B cell (primary cell): ENCODE results near the gene KIAA0753. TPM values are rescaled to one million over a fixed set of nuclear protein-coding genes. Genes with fewer than 3 reads are reported as not detected.

Experiments used
- ATAC-seq: fragments of 200-7000 bp; cut with Tn5 transposase; one replicate; pipeline ENCODE4 v1.10.0; 2021; ENCODE audit warnings: low read depth, mild to moderate bottlenecking, moderate number of reproducible peaks, moderate library complexity
- CTCF ChIA-PET: fragments of 350-600 bp; sonication (Branson Sonifier 250); formaldehyde crosslinking; loops from one replicate; lab custom pipeline; 2021; ENCODE audit warnings: antibody characterized with exemption, inconsistent platforms; lab: Charles Lee
- POLR2A ChIA-PET: fragments of 350-600 bp; sonication (Branson Sonifier 250); formaldehyde crosslinking; loops from one replicate; lab custom pipeline; 2021; ENCODE audit warnings: antibody characterized with exemption; lab: Charles Lee
- DNase-seq: peaks from one replicate; pipeline ENCODE4 v3.0.0; 2013
- H2AFZ ChIP-seq: 2 replicates; pipeline ENCODE4 v1.6.1; 2012; ENCODE audit warnings: mild to moderate bottlenecking, low read depth, low read length; ENCODE audit not compliant: insufficient read depth, poor library complexity, severe bottlenecking
- H3K27ac ChIP-seq, 2 donors: 1 replicate in 1 of 2; 2 replicates in 1 of 2; pipeline ENCODE4 v1.5.1; 2012 to 2013; ENCODE audit warnings: low read length in 2 of 2, mild to moderate bottlenecking in 2 of 2, moderate library complexity in 1 of 2
- H3K27me3 ChIP-seq, 4 experiments: fragments of 200-600 bp in 1 of 4; sonication (generic) in 1 of 4; replicated peaks in 1 of 4; 1 replicate in 2 of 4; 2 replicates in 2 of 4; pipeline versions ENCODE4 v1.6.1 to v1.7.0; 2013 to 2016; ENCODE audit warnings: low read length in 3 of 4, mild to moderate bottlenecking in 2 of 4, mixed read lengths in 1 of 4, moderate library complexity in 1 of 4; ENCODE audit not compliant: insufficient read depth in 4 of 4, control insufficient read depth in 3 of 4; ENCODE audit errors: control extremely low read depth in 1 of 4
- H3K36me3 ChIP-seq, 2 experiments: replicated peaks in 1 of 2; 1 replicate in 1 of 2; 2 replicates in 1 of 2; pipeline versions ENCODE4 v1.6.1 to v1.7.1; 2013; ENCODE audit warnings: low read length in 1 of 2; ENCODE audit not compliant: insufficient read depth in 2 of 2, control insufficient read depth in 1 of 2; ENCODE audit errors: control extremely low read depth in 1 of 2, extremely low read depth in 1 of 2
- H3K4me1 ChIP-seq, 2 donors: fragments of 200-600 bp in 1 of 2; sonication (generic) in 1 of 2; 1 replicate in 1 of 2; 2 replicates in 1 of 2; pipeline versions ENCODE4 v1.5.1 to v1.6.1; 2013 to 2017; ENCODE audit warnings: low read length in 2 of 2; ENCODE audit not compliant: control insufficient read depth in 2 of 2, insufficient read depth in 2 of 2
- H3K4me2 ChIP-seq: replicated peaks from 2 replicates; pipeline ENCODE3; 2012; ENCODE audit warnings: mild to moderate bottlenecking, low read depth, low read length; ENCODE audit not compliant: poor library complexity, severe bottlenecking
- H3K4me3 ChIP-seq, 5 experiments: fragments of 200-600 bp in 1 of 5; sonication (generic) in 1 of 5; 1 replicate in 3 of 5; 2 replicates in 2 of 5; pipeline versions ENCODE4 v1.5.1 to v1.7.0; 2011 to 2016; ENCODE audit warnings: low read length in 4 of 5, mild to moderate bottlenecking in 4 of 5, low read depth in 2 of 5, control low read depth in 1 of 5, moderate library complexity in 1 of 5; ENCODE audit not compliant: insufficient read depth in 1 of 5; ENCODE audit errors: control extremely low read depth in 1 of 5, extremely low read depth in 1 of 5
- H3K79me2 ChIP-seq: fragments of 200-600 bp; sonication (generic); one replicate; pipeline ENCODE4 v1.6.0; 2016; ENCODE audit warnings: low read length; ENCODE audit not compliant: control insufficient read depth, insufficient read depth
- H3K9ac ChIP-seq: fragments of 200-600 bp; sonication (generic); 2 replicates; pipeline ENCODE4 v1.6.1; 2017; ENCODE audit warnings: mild to moderate bottlenecking, low read length, moderate library complexity
- H3K9me3 ChIP-seq, 3 donors: one replicate each; pipeline versions ENCODE4 v1.6.1 to v1.7.1; 2013; ENCODE audit warnings: low read length in 2 of 3; ENCODE audit not compliant: control insufficient read depth in 2 of 3, insufficient read depth in 1 of 3; ENCODE audit errors: control extremely low read depth in 1 of 3
- H4K20me1 ChIP-seq: 2 replicates; pipeline ENCODE4 v1.6.0; 2012; ENCODE audit warnings: mild to moderate bottlenecking, low read length; ENCODE audit not compliant: insufficient read depth, control insufficient read depth, poor library complexity, severe bottlenecking
- H3K27ac Mint-ChIP-seq: one replicate; pipeline ENCODE4 v1.8.0; 2021; ENCODE audit warnings: mixed read lengths
- H3K27me3 Mint-ChIP-seq: one replicate; pipeline ENCODE4 v1.8.0; 2021; ENCODE audit warnings: mixed read lengths
- H3K4me1 Mint-ChIP-seq: one replicate; pipeline ENCODE4 v1.8.0; 2021; ENCODE audit warnings: mixed read lengths
- H3K4me3 Mint-ChIP-seq: one replicate; pipeline ENCODE4 v1.8.0; 2021; ENCODE audit warnings: mixed read lengths
- H3K9me3 Mint-ChIP-seq: one replicate; pipeline ENCODE4 v1.8.0; 2022; ENCODE audit warnings: mixed read lengths; ENCODE audit not compliant: insufficient read depth
- EZH2 ChIP-seq: IDR thresholded peaks from 2 replicates; pipeline ENCODE4 v1.6.1; 2012; ENCODE audit warnings: borderline replicate concordance, low read depth, mild to moderate bottlenecking, moderate library complexity, low read length; ENCODE audit not compliant: insufficient read depth, poor library complexity, severe bottlenecking
- WGBS: methylation state at CpG from one replicate; pipeline ENCODE4 v1.1.5; 2013; ENCODE audit warnings: missing lambda C conversion rate; ENCODE audit not compliant: insufficient coverage; 5-methylcytosine and 5-hydroxymethylcytosine counted together
- intact Hi-C: fragments of 100-400 bp; cut with micrococcal nuclease; formaldehyde crosslinking; loops from one replicate; pipeline ENCODE4 v1.10.0; 2022
- polyA plus RNA-seq: library from polyadenylated mRNA; depleted of rRNA; stranded (reverse); fragments of >200 nt; gene quantifications from 2 replicates; pipeline ENCODE4 v1.2.3, GENCODE V29; 2012
- total RNA-seq, 2 donors: library from RNA; stranded (reverse); fragments of 120-200 nt in 1 of 2; gene quantifications; 1 replicate in 1 of 2; 2 replicates in 1 of 2; pipeline versions ENCODE4 v1.2.3 to v1.2.4, GENCODE V29; 2013 to 2022
- TF ChIP-seq, protein P1 (sequence below): fragments of 200-600 bp; IDR thresholded peaks from one replicate; pipeline ENCODE4 v1.8.0; 2022; ENCODE audit warnings: antibody characterized with exemption, mild to moderate bottlenecking

Gene KIAA0753
- total and polyA plus RNA-seq, 2 donors (not counting 1 experiment from before 2014, with no cell fraction given) = 6.3 to 29.1 TPM

DNA sequence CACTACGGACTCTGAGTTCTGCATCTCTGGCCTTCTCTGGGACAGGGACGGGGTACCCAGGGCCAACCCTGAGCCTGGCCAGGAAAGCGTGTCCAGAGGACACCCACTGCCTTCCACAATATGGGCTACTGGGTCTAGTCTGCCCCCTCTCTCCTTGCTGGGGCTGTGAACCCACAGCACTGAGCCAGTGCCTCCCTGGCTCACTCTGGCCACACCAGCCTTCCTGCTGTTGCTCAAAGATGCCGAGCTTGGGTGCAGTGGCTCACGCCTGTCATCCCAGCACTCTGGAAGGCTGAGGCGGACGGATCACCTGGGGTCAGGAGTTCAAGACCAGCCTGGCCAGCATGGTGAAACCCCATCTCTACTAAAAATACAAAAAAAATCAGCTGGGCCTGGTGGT is 108.9 kb downstream of the KIAA0753 start:
- Mint-ChIP-seq H3K4me3 (no peak overlapping the region), H3K27ac (no peak overlapping the region), H3K27me3 (peaks cover 9% of the 10 kb centered on the region), H3K9me3 (no peaks in the 10 kb centered on the region), H3K4me1 (no peaks in the 10 kb centered on the region)
- POLR2A ChIA-PET = no interaction called here
- Histone ChIP-seq H3K9me3 (no peaks in the 10 kb centered on the region), H3K4me3 (no peak overlapping the region), H3K27me3 (no peaks in the 10 kb centered on the region), H3K9ac (no peak overlapping the region), H3K27ac (no peak overlapping the region), H3K4me1 (no peaks in the 10 kb centered on the region), H4K20me1 (no peaks in the 10 kb centered on the region), H3K36me3 (no peaks in the 10 kb centered on the region), H3K4me2 (no peak overlapping the region), H3K79me2 (no peaks in the 10 kb centered on the region), H2AFZ (no peak overlapping the region)
- CTCF ChIA-PET = no interaction called here
- 73% methylated on average over 6 of the region's 7 CpGs for WGBS
- TF ChIP-seq, protein P1, sequence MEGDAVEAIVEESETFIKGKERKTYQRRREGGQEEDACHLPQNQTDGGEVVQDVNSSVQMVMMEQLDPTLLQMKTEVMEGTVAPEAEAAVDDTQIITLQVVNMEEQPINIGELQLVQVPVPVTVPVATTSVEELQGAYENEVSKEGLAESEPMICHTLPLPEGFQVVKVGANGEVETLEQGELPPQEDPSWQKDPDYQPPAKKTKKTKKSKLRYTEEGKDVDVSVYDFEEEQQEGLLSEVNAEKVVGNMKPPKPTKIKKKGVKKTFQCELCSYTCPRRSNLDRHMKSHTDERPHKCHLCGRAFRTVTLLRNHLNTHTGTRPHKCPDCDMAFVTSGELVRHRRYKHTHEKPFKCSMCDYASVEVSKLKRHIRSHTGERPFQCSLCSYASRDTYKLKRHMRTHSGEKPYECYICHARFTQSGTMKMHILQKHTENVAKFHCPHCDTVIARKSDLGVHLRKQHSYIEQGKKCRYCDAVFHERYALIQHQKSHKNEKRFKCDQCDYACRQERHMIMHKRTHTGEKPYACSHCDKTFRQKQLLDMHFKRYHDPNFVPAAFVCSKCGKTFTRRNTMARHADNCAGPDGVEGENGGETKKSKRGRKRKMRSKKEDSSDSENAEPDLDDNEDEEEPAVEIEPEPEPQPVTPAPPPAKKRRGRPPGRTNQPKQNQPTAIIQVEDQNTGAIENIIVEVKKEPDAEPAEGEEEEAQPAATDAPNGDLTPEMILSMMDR = no peak
- no peak for TF ChIP-seq EZH2
- intact Hi-C loops = no loop called here
- DNase-seq = no peak
- no peak for ATAC-seq

DNA sequence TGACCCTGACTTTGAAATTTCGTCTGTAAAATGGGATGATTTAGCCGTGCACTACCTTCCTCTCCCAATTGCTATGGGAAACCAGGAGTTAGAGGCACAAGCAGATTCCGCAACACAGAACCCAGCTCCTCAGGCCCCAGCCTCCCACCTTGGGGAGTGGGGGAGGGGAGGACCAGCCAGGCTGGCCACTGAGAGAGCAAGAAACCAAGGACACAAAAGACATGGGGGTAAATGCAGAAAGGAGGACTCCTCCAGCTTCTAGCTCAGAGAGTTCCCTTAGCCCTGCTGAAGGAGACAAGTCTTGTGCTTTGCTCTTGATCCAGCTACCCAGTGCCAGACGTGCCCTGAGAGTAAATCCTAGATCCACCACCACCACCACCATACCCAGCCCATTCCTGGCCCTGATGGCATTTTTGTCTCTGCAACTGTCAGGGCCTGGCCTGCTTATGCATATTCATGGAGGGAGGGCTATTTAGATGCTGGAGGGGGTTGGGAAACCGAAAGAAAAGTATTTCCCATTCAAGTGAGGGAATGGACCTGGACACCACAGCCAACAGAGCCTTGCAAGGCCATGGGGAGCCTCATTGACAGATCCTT is 110.1 kb downstream of the KIAA0753 start:
- H3K4me1 Mint-ChIP-seq = no peaks in the 10 kb centered on the region
- intact Hi-C loops = no loop called here
- H3K4me1 ChIP-seq = no peaks in the 10 kb centered on the region
- H3K36me3 ChIP-seq = no peaks in the 10 kb centered on the region
- H2AFZ ChIP-seq = no peak overlapping the region
- no peak for TF ChIP-seq EZH2
- no peak overlapping the region for H3K4me2 ChIP-seq
- 67% methylated on average over 1 of the region's 5 CpGs for WGBS
- ChIA-PET POLR2A (no interaction called here), CTCF (no interaction called here)
- ATAC-seq (no peak), DNase-seq (no peak)
- H3K27me3 ChIP-seq = no peaks in the 10 kb centered on the region
- H3K79me2 ChIP-seq = no peaks in the 10 kb centered on the region
- no peaks in the 10 kb centered on the region for H4K20me1 ChIP-seq
- no peak overlapping the region for H3K4me3 Mint-ChIP-seq
- no peak overlapping the region for H3K27ac ChIP-seq
- H3K9me3 ChIP-seq = no peaks in the 10 kb centered on the region
- H3K27ac Mint-ChIP-seq = no peak overlapping the region
- no peak overlapping the region for H3K4me3 ChIP-seq
- no peak overlapping the region for H3K9ac ChIP-seq
- H3K9me3 Mint-ChIP-seq = no peaks in the 10 kb centered on the region
- peaks cover 9% of the 10 kb centered on the region for H3K27me3 Mint-ChIP-seq
